Activated CD8-positive, alpha-beta memory T cell treated with anti-CD3 and anti-CD28 coated beads, Interleukin-2, amount 50 U/mL, for 4 hours (primary cell): ENCODE measurements around the gene ADAMTS3.
A peak's percentile ranks its signal among the peaks of the same experiment; 100 is the strongest.

Source experiments
- DNase-seq: peaks from one replicate; pipeline ENCODE4 v3.0.0-alpha.2; 2020

ADAMTS3 gene

DNA sequence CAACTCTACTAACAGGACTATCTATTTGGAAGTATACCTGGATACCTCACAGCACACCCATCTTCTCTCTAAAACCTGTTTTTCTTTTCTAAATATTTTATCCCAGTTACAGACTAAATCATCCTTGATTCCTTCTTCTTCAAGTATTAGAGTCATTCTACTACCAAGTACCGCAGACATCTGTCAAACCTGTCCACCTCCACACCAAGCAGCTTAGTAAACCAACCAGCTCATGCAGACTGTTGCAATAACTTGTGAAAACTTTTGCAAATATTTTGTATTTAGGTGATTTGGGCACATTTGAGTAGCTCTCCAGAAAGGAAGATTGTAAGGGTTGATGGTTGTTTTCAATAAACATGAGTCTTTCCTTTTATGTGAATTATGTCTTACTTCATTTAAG is 238.6 kb downstream of the ADAMTS3 start:
- DNase-seq: no peak

DNA sequence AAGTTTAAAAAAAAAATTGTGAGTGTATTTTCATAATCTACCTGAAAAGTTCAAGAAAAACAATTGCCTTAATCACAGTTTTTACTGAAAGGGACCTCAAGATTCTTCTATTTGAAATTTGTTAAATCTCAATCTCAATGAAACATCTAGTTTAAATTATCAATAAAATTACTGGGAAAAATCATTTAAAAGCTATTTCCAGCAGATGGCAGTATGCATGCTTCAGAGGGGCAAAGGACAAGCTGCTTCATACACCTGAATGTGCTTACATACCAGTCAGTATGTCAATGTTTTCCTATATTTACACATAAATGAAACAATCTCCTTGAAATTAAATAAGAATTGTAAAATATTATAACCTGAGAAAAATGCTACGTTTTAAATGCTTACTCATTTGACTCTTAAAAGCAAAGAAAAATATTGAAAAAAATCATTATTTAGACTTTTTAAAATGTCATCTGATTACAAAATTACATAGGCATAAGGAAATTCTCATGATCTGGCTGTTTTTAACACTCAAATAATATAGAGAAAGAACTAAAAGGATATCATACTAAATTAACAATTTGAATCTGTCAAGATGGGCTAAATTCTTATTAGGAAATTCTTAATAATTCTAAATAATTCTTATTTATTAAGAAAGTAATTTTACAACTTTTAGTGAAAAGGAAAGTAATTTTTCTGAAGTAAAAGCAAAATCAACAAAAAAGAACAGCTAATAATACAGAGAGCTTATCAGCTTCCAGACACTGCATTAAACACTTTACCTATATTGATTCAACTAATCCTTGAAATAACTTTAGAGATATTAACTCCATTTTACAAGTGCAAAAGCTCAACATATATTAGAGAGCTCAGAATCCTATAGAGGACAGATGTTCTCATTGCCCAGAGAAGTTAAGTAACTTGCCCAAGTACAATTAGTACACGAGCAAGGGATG is 242.1 kb downstream of the ADAMTS3 start:
- no peak for DNase-seq

DNA sequence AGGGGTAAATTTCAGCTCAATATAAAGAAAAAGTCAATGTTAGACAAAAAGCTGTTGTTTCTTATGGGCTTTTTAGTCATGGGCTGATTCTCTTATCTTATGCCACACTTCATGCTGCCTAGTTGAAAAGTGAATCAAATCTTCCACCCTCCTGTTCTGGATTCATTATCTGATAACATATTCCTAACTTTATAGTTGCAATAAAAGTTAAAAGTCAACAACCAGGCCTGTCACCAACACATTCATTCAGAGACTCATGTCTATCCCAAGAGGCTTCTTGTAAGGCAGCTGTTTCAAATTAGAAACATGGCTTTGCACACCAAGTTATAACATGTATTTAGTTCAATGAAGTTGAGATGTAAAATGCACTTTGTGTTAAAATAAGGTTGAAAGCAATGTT is 243.8 kb downstream of the ADAMTS3 start:
- no peak for DNase-seq

DNA sequence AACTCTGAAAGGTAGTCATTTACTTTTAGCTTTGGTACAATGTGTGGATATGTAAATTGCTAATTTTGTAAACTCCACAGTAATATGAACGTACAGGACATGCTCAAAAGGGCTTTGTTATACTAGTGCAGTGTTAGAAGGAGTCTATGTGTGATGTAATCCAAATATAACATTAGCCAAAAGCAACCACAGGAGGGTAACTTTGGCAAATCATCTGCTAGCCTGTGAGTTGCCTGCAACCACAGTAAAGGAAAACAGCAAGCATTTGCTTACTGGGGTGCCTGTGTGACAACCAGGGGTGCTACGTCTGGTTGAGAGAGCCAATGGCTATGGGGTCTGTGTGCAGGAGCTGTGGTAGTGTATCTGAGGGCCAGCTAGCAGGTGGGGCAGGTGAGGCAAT is 245.8 kb downstream of the ADAMTS3 start:
- no peak for DNase-seq

DNA sequence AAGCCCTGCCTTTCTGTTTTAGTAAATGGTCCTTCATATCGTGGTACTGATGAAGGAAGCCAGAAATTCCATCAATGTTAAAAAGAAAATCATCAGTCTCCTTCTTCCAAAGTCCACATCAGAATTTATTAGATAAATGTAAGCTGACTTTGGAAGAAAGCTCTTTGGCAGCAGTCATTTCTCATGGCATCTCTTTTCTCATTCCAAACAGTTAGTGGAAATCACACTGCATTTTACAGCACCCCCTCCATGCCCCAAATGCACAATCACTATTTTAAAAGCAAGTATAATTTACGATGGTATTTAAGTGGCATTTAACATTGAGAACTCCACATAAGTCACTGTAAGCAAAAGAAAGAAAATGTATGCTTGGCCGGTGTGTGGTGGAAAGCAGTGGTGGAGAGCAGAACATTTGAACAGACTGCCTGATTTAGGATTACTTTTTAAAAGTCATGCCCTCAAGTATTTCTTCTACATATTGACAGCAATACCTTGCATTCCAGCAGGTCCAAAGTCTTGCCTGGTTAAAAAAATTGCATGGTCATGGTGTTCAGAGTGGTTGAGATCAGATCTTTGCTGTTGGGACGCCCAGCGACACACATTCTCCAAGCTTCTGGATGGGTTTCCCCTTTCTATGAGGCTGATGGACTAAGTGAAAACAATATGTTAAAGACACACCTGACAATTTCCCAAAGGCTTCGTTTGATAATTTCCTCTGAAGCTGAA is 248.6 kb downstream of the ADAMTS3 start:
- no peak for DNase-seq

DNA sequence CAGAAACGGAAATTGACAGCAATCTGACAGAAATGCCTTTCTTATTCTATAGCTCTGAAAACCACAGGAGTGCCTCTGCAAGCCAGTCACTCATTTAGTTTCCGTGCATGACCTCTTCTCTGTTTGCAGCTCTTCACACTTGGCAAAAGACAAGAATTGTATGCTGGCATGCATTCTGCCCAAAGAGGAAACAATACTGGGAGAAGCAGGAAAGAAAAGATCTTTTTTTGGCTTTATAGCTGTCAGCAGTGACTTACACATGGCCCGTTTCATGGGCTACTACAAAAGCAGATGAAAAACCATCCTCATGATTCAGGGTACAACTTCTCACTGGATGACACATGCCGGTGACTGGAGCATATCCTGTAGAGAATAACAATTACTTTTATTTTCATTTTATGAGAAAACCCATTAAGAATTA is 249.4 kb downstream of the ADAMTS3 start:
- DNase-seq: no peak

DNA sequence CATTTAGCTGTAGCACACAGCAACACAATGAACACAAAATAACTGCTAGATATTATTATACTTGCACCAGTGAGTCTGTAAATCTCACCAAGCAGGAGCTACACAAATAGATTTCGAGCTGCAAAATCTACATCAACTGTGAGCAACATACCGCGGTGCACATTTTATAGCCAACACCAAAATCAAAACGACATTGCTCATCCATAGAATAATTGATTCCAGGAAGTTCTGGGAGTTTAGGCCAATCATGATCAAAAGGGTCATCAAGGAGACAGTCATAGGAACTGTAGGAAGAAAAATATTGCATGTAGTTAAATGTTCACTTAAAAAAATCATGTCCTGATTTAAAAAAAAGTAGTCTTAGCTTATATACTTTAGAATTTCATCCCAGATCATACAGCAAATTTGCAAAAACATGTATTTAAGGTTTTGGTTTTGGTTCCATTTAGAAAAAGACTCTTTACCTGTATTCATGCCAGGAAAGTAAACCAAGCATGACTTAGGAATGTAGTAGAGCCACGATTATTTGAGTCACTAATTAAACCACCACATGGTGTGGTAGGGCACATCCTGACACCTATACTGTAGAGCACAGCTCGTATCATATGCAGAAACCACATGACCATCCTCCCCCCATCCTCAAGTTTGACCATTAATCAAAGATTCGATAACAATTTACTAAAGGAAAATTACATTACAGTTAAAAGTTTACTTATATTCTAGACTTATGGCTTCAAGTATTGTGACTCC is 250.4 kb downstream of the ADAMTS3 start:
- DNase-seq: no peak

DNA sequence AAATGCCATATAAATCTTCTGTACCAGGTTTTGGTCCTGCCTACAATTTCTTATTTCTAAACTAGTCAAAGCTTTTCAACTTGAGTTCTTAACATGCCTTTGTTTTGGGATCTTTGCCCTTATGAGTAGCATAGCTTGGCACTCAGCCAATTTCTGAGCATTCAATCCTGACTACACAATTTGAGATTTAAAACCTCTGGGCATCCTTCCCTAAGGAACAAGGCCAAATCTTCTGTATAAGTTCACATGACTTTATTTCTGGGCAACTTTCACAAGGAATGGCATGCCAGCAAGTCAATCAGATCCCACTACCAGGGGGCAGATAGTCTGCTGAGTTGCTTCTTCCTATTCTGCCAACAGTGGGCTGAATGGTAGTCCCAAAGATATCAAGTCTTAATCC is 254.2 kb downstream of the ADAMTS3 start:
- DNase-seq: no peak

DNA sequence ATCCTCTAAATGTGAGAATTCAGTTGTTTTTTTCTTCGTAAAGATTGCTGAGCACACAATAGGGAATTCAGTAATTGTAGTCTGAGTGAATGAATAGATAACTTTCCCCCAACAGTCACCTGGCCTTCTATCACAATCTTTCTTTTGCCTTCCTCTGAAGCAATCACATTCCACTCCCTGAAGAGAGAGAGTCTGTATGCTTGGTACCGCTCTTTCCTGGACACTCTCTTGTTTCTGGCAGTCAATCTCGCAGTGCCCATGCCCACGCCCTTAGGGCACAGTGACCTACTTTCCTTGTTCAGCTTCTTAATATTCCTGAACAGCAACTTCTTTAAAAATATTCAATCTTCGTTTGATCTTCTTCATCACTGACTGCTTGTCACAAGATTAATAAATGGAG is 255.9 kb downstream of the ADAMTS3 start:
- DNase-seq: no peak

DNA sequence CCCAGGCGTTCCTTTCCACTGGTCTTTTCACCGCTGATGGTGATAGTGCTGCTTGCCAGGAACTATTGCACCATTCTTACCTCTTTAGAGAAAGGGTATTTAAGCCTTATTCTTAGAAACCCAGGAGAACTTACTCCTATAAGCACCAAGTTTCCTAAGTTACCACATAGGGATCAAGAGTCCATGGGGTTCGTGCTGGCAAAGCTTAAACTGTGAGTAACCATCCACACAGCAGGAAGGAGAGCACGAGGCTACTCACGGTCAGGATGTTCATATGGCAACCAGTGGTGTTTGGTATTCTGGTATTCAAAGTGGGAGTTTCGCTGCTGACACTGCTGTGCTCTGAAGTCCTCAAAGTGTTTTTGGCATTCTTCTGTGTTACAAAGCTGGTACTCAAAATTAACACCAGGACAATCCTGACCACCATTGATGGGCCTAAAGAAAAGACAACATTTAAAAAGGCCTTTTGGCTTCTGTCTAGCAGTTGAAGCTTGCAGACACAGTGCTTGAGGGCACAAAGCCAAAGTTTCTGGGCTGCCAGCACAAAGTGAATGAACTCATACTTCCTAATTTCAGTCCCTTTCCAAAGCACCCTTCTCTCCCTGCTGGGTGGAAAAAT is 256.9 kb downstream of the ADAMTS3 start:
- DNase-seq: no peak

DNA sequence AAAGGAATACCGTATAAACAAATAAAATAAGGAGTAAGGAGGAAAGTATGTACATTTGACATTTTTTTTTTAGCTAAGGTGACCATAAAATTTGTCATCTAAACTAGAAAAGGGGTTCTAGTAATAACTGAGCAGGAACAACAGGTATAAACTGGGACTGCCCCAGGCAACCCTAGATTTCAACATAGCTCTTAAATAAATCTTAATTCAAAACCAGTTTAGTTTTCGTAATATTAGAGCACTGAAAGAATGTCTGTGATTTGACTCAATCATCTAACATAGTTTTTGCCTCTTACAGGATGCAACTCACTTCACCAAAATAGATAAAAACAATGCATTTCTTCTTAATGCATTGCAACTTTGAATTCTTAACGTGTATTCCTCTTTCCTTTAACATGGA is 257.7 kb downstream of the ADAMTS3 start:
- no peak for DNase-seq

DNA sequence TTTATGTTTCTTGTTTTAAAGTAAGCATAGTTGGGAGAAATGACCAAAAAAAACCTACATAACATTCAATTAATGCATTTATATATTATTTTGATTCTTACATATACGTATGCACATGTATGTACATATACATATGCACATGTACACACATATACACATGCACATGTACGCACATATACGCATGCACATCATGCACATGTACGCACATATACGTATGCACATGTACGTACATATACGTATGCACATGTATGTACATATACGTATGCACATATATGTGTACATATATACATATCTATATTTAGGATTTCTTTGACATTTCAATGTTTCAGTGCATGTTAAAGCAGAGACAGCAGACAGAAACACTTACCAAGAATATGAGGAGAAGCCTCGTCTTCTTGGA is 263.4 kb downstream of the ADAMTS3 start:
- DNase-seq: no peak

DNA sequence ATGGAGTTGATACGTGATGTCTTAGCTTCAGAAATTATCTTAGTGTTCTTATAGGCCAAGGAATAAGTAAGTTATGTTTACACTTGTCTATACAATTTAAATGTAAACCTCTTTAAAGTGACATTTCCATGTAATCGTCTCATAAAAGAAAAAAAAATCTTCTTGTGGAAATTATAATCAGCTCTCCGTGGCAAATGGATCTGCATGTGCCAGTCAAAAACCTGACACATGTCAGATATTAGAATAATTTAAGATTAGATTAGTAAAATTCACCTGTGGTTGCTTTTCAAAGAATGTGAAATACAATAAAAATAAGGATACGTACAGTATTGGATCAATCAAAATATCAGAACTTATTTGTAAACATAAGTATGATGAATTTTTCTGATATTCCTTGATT is 263.9 kb downstream of the ADAMTS3 start:
- no peak for DNase-seq

DNA sequence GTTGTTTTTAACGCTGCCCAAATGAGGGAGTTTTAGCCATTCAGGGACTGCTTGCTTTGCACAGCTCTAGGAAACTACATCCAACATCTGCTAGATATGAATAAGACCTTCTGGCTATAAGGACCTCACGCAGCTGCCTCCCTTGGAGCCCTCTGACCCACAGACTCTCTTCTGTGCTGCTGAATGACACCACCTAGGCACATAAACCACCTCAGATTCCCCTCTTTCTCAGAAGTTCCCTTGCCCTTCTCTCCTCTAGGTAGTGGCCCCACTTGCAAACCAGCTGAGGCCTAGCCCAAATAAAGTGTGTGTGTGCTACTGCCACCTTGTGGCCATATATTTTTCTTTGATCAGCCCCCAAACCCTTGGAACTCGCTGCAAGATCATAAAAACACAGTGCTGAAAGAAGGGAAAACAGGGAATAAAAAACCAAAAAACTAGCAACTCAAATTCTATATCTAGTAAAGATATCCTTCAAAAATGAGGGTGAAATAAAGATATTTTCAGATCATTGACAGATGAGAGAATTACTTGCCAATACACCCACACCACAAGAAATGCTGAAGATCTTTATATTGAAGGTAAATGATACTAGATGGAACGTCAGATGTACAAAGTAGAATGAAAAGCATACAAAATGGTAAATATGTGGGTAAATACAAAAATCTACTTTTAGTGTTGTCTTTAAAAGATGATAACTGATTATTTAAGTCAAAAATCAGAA is 265.9 kb downstream of the ADAMTS3 start:
- DNase-seq: peak; percentile 27

DNA sequence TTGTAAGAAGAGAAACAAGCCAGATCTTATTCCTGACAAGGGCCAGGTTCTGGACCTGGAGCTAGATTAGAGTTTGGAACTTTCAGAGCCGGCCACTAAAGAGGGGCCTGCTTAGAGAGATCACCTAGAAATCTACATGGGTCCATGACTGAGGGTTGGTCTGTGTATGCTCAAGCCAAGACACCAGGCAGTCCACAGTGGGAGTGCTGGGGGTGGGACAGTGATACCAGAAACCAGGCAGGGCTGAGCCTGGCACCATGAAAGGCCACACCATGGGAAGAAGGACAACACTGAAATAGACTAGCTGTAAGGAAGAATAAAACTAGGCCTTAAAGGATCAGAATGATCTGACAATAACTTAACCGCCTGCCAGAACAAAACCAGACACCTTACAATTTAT is 267.3 kb downstream of the ADAMTS3 start:
- no peak for DNase-seq

DNA sequence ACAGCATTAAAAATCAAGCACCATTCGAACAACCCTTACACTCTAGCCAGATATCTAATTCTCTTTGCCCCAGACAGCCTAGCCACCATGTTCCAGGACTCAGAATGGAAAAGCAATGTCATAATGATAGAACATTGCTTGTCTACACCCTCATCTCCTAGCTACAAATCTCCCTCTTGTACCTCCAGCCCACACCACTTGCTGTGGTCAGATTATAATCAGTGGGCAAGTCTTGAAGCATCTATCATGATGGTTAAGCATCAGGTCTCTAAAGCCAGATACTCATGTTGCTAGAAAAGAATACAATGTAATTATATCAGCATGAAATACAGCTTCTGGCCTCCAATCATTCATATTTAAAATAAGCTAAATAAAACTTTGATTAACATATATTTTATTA is 268.9 kb downstream of the ADAMTS3 start:
- DNase-seq: no peak

DNA sequence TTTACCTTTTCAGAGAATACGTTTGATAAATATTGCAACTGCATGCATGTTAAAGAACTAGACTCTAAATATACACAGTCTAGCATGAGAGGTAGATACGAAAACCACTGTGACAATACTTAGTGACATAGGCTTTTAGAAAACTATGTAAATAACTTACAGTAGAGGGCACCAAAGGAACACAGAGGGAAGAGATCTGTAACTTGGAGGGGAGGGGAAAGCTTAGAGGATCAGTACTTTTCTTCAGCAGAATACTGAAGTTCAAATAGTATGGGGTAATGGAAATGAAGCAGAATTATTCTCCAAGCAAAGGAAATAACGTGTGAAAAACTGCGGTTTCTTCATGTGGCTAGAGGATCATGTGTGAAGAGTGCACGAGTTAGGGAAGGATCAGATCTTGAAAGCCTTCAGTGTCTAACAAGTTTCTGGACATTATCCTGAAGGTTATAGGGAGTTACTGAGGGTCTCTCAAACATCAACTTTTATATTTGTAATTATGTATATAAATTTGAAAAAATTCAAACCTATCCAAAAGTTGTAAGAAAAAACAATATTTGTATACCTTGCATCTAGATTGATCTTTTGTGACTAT is 273.0 kb downstream of the ADAMTS3 start:
- no peak for DNase-seq

DNA sequence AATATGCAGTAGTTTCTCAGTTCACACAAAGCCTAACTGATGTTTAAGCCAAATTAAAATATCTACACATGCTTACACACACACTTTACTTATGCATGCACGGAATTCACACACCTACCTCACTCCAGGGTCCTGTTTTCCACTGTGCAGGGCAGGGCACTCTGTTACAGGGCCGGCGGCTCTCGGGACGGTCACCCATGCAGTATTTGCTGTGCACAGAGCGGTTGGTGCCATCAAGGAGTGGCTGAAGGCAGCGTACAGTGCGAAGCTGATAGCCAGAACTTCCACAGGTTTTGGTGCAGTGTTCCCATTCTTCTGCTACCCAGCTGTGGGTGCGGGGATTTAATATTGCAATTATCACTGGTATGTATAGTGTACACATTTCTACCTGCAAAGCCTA is 278.3 kb downstream of the ADAMTS3 start:
- DNase-seq: no peak

DNA sequence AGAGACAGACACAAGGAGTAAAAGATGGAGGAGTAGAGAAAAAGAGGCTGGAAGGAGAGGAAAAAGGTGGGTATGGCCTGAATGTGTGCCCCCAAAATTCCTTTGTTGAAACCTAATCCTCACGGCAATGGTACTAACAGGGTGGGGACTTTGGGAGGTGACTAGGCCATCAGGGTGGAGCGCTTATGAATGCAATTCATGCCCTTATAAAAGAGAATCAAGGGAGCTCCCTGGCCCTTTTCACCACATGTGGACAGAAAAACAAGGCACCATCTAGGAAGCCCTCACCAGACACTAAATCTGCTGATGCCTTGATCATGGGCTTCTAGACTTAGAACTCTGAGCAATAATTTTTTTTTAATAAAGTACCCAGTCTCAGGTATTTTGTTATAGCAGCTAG is 282.1 kb downstream of the ADAMTS3 start:
- no peak for DNase-seq

DNA sequence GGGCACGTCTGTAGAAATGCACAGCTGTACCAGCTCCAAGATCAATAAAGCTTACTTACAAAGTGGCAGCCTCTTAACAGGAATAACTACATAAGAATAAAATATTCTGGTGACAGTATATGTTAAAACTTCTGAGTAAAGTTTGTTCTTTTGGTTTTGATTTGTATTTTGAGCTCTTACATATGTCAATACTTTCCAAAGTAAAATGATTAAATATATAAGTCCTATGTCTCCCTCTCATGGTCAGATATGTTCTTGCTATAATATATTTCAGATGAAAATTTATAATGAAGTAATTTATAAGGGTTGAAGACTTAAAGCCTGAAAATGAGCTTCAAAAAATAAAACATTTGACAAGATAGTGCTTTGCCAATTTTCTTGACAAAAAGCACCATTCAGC is 282.8 kb downstream of the ADAMTS3 start:
- DNase-seq: no peak

DNA sequence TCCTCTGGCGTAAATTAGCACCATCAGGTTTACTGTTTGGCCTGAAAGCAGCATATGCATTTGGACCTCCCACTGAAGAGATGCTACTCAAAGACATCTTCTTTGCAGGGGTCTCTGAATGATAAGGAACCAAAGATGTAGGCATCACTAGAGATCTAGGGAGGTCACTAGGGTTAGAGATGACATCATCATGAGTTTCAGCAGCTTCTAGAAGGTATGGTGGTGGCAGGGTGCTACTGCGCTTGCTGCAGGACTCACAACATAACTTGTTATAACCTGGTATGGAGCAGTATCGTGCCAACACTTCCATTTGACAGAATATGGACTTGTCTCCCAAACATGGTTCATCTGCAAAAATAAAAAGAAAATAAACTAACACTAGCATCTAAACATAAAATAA is 285.7 kb downstream of the ADAMTS3 start:
- DNase-seq: no peak

DNA sequence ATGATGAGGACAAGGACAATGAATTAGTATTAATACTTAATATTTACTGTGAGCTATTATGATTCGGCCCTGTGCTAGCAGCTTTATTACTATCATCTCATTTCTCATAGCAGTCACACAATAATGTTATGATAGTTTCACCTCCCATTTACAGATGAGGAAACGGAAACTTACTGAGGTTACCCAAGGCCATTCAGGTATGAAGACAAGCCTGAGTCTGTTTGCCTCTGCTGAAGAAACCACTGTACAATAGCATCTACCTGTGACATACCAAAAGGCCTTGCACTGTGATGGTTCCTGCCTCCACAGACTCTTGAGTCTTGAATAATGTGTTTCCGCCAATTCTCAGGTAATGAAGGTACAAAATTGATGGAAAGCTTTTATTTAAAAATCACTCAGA is 288.8 kb downstream of the ADAMTS3 start:
- DNase-seq: no peak
